ENCODE results near the gene THSD4. TPM values are rescaled to one million over a fixed set of nuclear protein-coding genes. Genes with fewer than 3 reads are reported as not detected.

The THSD4 gene
- total RNA-seq, 1 donor from 2014 or later = 21.1 TPM

- intact Hi-C loops (cut with DNase I) = loop anchor here (10.0 kb wide), 1 partner anchor 365 kb away; no protein-coding TSS in a partner anchor
- DNase-seq (ENCODE audit: low spot score) = no peak
- ATAC-seq = no peak
Measured at GRCh38 chr15:71809346-71809745, 694.1 kb downstream of the THSD4 start.

DNA sequence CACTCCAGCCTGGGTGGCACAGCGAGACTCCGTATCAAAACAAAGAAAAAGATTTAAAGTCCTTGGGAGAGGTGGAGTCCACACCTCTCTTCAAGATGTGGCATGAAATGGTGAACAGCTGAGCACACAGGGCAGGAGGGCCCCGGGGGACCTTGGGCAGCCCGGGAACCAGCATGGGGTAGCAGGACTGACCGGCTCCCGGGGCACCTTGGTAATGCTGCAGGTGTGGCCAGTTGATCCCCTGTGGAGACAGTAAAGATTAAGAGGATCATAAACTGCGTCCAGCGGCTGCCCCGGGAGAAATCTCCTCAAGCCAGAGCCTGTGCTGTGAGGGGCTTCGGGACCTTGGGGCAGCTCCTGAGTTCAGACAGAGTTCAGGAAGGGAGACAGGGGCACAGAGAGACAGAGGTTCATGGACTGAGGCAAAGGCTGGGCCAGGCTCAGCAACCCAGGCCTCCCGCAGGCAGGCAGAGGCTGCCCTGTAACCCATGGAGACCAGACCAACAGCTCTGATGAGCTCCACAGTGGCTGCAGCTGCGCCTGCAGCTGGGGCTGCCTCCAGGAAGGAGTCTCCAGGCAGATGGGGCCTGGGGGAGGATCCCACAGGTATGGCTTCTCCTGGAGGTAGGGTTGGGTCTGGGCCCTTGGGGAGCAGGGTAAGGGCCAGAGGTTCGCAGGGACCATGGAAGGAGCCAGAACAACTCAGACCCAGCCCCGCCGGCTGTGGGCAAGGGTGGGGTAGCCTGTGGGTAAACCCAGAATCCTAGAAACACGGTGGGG lies 695.2 kb downstream of the THSD4 start, which contains the start of gene NR2E3:
TSS of gene NR2E3 (plus strand) at position 299 of the 780 bp plus-strand sequence. CDS start at position 489, 190 bp downstream.
- ATAC-seq = no peak

GRCh38 chr15:71811036-71811736 lies 695.9 kb downstream of the THSD4 start:
- ATAC-seq = no peak
- intact Hi-C loops (cut with DNase I) = no loop called here
- DNase-seq (ENCODE audit: low spot score) = no peak

More for the DNA sequence above, 695.2 kb downstream of the THSD4 start, which contains the start of gene NR2E3:
- no peak for DNase-seq (ENCODE audit: low spot score)
- intact Hi-C loops (cut with DNase I) = no loop called here

- ATAC-seq = no peak
- no peak for DNase-seq (ENCODE audit: low spot score)
- intact Hi-C loops (cut with DNase I) = no loop called here
Measured at GRCh38 chr15:71811752-71812735, 696.8 kb downstream of the THSD4 start.

DNA sequence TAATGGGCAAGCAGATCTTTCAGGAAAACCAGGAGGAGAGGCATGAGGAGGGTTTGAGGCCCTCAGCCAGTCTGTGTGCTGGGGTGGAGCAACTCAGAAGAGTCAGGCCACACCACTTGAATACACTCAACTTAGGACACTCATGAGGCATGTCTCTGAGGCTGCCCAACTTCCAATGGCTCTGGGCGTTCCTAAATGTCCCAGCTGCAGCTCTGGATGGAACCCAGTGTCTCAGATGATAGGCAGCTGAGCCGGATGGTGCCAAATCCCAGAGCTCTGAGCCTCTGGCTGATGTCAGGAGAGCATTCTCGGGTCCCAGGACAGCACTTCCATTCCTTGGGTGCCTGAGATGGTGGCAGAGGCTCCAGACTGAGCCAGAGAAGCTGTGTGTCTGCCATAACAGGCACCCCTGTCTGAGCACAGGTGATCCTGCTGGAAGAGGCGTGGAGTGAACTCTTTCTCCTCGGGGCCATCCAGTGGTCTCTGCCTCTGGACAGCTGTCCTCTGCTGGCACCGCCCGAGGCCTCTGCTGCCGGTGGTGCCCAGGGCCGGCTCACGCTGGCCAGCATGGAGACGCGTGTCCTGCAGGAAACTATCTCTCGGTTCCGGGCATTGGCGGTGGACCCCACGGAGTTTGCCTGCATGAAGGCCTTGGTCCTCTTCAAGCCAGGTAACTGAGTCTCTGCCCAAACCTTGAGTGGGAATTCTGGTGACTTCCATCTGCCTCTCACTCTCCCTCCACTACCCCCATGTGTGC lies 697.9 kb downstream of the THSD4 start:
- DNase-seq (ENCODE audit: low spot score) = no peak
- no peak for ATAC-seq
- intact Hi-C loops (cut with DNase I) = no loop called here

DNA sequence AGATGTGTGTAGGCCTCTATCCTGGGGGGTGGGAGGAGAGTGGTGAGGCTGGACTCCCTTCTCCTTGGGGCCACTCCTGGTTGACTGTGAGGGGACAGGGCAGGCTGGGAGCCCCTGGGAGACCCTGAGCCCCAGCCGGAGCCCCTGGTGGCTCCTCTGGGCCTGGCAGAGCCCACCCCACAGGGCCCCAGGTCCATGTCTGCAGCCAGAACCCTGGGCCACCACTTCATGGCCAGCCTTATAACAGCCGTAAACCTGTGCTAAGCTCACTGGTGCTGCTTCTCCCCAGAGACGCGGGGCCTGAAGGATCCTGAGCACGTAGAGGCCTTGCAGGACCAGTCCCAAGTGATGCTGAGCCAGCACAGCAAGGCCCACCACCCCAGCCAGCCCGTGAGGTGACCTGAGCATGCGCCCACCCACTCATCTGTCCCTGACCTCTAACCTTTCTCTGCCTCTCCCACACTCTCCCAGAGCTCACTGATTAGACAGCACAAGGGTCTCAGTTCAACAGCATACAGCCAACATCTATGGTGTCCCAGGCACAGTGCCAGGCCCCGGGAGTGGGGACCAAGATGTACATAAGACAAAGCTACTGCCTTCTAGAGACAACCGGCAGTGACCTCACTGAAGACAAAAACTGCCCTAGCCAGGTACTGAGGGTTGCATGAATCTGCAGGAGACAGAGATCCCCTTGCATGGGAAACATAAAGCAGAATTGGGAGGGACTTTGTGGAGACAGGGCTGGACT lies 698.6 kb downstream of the THSD4 start:
- ATAC-seq = no peak
- intact Hi-C loops (cut with DNase I) = no loop called here
- no peak for DNase-seq (ENCODE audit: low spot score)

- intact Hi-C loops (cut with DNase I) = no loop called here
- DNase-seq (ENCODE audit: low spot score) (no peak), ATAC-seq (no peak)
Measured at GRCh38 chr15:71815301-71815700, 700.0 kb downstream of the THSD4 start.

- intact Hi-C loops (cut with DNase I) = no loop called here
- DNase-seq (ENCODE audit: low spot score) = no peak
- ATAC-seq = no peak
Measured at GRCh38 chr15:71817351-71817750, 702.1 kb downstream of the THSD4 start.

- intact Hi-C loops (cut with DNase I) = no loop called here
- no peak for DNase-seq (ENCODE audit: low spot score)
- ATAC-seq = no peak
Measured at GRCh38 chr15:71820127-71820526, 704.9 kb downstream of the THSD4 start.

- DNase-seq (ENCODE audit: low spot score) (no peak), ATAC-seq (no peak)
- intact Hi-C loops (cut with DNase I) = no loop called here
Measured at GRCh38 chr15:71821547-71822129, 706.4 kb downstream of the THSD4 start.

DNA sequence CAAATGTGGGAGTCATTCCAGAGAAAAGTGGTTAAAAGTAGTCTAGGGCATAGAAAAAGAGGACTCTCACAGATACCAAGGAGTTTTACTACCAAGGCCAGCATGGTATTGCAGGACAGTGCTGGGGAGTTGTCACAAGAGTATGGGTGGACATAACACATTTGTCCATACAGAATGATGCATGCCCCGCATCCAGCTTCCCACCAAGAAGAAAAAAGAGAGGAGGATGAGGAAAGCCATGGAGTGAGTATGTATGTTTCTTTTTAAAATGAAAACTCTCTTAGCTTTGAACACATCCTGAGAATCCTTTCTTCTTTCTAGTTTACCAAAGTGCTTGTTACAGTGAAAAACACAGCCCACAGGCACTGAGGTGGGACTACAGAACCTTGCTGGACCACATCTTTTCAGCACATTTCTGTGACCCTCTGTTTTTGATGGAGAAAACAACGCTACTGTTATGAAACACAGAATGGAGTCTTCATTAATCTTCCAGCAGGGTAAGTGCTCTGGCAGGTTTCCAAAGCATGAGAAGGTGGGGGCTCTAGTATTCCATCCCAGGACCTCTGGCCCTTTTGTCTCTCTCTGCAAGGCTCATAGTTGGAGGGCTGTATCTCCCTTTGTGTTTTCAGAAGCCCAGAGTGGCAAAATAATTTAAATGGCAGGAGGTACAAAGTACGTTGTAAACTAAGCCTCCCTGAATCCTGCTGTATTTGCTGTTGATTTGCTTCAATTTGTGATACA lies 707.8 kb downstream of the THSD4 start:
- DNase-seq (ENCODE audit: low spot score) (no peak), ATAC-seq (no peak)
- intact Hi-C loops (cut with DNase I) = no loop called here

DNA sequence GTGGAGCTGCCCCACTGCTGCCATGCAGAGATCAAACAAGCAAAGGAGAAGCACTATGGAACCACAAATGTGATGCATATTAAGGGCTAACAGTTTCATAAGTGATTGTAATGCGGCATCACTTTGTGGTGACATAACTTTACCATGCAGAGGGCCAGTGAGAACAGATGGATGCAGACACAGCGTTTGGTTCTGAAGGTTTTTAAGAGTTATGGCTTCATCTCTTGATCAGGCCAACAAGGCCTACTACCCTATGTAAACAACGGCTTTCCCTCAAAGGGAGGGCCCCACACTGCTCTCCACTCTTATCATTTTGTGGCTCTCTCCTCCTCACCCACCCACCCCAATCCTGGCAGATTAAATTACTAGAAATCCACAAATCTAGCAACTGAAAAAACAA lies 708.5 kb downstream of the THSD4 start:
- no peak for DNase-seq (ENCODE audit: low spot score)
- intact Hi-C loops (cut with DNase I) = no loop called here
- ATAC-seq = no peak

DNA sequence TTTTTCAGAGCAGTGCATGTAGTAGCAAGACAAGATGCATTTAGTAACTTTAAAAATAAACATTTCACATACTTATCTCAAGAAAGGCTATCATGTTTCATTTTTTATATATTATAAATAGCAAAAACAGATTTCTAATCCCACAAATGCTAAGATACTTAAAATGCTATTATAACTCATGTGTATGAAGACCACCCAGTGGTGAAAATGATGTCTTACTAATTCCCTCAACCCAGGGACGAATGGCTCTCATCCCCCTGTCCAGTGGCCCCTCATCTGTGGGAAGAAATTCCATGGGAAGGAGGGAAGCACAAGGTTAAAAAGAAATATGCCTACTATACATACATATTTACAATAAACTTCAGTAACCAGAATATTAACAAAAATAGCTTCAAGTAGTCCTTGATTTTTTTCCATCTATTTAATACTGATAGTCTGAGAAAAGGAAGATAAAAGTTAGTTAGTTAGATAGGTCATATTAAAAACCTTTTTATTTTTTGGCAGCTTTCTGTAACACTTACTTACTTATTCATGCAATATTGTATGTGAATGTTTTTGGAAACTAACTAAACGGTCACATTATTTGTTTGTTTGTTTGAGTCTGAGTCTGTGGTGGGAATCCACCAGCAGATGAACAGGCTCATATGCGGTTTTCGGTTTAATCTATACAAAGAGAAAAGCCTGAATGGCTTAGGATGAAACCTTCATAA lies 709.9 kb downstream of the THSD4 start:
- no peak for DNase-seq (ENCODE audit: low spot score)
- ATAC-seq = no peak
- intact Hi-C loops (cut with DNase I) = no loop called here

DNA sequence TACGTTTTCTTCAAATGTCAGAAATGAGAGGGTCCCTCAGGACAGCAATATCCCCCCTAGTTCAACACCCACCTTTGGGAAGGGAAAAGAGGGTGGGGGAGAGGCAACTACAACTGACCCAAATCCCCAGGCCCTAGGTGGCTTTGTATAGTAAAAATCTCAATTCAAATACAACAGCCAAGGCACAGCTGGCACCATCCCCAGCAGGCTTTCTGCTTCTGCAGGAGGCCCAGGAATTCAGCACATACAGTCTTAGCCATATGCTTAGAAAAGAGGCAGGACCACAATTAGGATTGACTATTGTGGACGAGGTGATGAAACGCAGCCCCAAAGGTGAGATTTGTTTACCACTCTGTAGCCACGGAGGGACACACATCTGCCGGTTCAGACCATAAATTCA lies 710.9 kb downstream of the THSD4 start:
- ATAC-seq = no peak
- no peak for DNase-seq (ENCODE audit: low spot score)
- intact Hi-C loops (cut with DNase I) = no loop called here

- intact Hi-C loops (cut with DNase I) = no loop called here
- DNase-seq (ENCODE audit: low spot score) = no peak
- no peak for ATAC-seq
Measured at GRCh38 chr15:71830981-71831380, 715.7 kb downstream of the THSD4 start.
